K562 (cell line): Measurements from ENCODE around the gene ATP6V0A1. TPM values are rescaled to one million over a fixed set of nuclear protein-coding genes. Genes with fewer than 3 reads are reported as not detected.

Experiments used
- ATAC-seq: fragments of 200-7000 bp; cut with Tn5 transposase; 3 replicates; pipeline ENCODE4 v1.9.1; 2020; ENCODE audit warnings: moderate library complexity
- BruUV-seq: library from RNA; stranded (reverse); fragments of 400-500 nt; replicated peaks from 2 replicates; lab custom pipeline; 2021; lab: Mats Ljungman, UMichigan
- CTCF ChIA-PET: fragments of 300-600 bp; formaldehyde crosslinking; extraction: SDS; loops from one replicate; lab custom pipeline; 2021; ENCODE audit warnings: low intra/inter-chr PET ratio; lab: Yijun Ruan, JAX
- POLR2A ChIA-PET: fragments of 300-600, 350-650 bp; sonication (Branson Sonifier 250); formaldehyde crosslinking; extraction: SDS; loops from one replicate; lab custom pipeline; 2021; ENCODE audit warnings: antibody characterized with exemption, inconsistent platforms; lab: Yijun Ruan, JAX
- DNase-seq, 4 experiments: peaks; one replicate each; pipeline versions ENCODE4 v3.0.0 to v3.0.0-alpha.2; 2011 to 2018; ENCODE audit warnings: low spot score in 3 of 4, mixed read lengths in 3 of 4; ENCODE audit errors: extremely low read depth in 1 of 4
- FAIRE-seq: peaks from 2 replicates; lab custom pipeline; 2011; peaks lifted over from hg19 to GRCh38; lab: Jason Lieb, UNC
- H2AFZ ChIP-seq: 2 replicates; pipeline ENCODE4 v1.6.0; 2011; ENCODE audit warnings: low read depth, low read length, control low read depth, inconsistent platforms
- H3K27ac ChIP-seq: fragments of 200-600 bp; 3 replicates; pipeline ENCODE4 v1.8.0; 2011; ENCODE audit warnings: low read depth, mild to moderate bottlenecking, control low read depth, inconsistent platforms, low read length, moderate library complexity, mixed read lengths; ENCODE audit errors: extremely low read depth
- H3K27me3 ChIP-seq, 2 experiments: fragments of 300-600 bp in 1 of 2; 2 replicates in 1 of 2; 3 replicates in 1 of 2; pipeline versions ENCODE4 v1.6.0 to v1.8.0; 2011; ENCODE audit warnings: inconsistent platforms in 2 of 2, low read length in 2 of 2, mild to moderate bottlenecking in 1 of 2, mixed read lengths in 1 of 2, moderate library complexity in 1 of 2; ENCODE audit not compliant: control insufficient read depth in 2 of 2, insufficient read depth in 2 of 2
- H3K36me3 ChIP-seq: fragments of 300-600 bp; 3 replicates; pipeline ENCODE4 v1.8.0; 2011; ENCODE audit warnings: mild to moderate bottlenecking, low read length, inconsistent platforms; ENCODE audit not compliant: control insufficient read depth, insufficient read depth
- H3K4me1 ChIP-seq, 2 experiments: fragments of 200-600 bp in 1 of 2; replicated peaks in 1 of 2; 2 replicates in 1 of 2; 3 replicates in 1 of 2; pipeline versions ENCODE4 v1.5.1 to v1.8.0; 2011; ENCODE audit warnings: inconsistent platforms in 2 of 2, low read length in 2 of 2, mild to moderate bottlenecking in 1 of 2, mixed read lengths in 1 of 2, moderate library complexity in 1 of 2; ENCODE audit not compliant: control insufficient read depth in 2 of 2, insufficient read depth in 2 of 2
- H3K4me2 ChIP-seq: 2 replicates; pipeline ENCODE4 v1.6.1; 2011; ENCODE audit warnings: low read length, control low read depth, inconsistent platforms, mixed read lengths; ENCODE audit not compliant: insufficient read depth
- H3K4me3 ChIP-seq: fragments of 200-600 bp; sonication (generic), shearing (Covaris generic); 2 replicates; pipeline ENCODE4 v1.5.1; 2016; ENCODE audit warnings: control low read depth, inconsistent platforms
- H3K79me2 ChIP-seq: fragments of 200-600 bp; 3 replicates; pipeline ENCODE4 v1.8.0; 2011; ENCODE audit warnings: low read length, inconsistent platforms; ENCODE audit not compliant: control insufficient read depth, insufficient read depth
- H3K9ac ChIP-seq, 2 experiments: 2 replicates each; pipeline versions ENCODE4 v1.6.0 to v1.6.1; 2011; ENCODE audit warnings: low read depth in 2 of 2, low read length in 2 of 2, control low read depth in 1 of 2, inconsistent platforms in 1 of 2, mild to moderate bottlenecking in 1 of 2, mixed read lengths in 1 of 2; ENCODE audit not compliant: insufficient read depth in 1 of 2
- H3K9me1 ChIP-seq: one replicate; pipeline ENCODE4 v1.6.0; 2011; ENCODE audit warnings: inconsistent platforms, mild to moderate bottlenecking, low read length, moderate library complexity; ENCODE audit not compliant: control insufficient read depth, insufficient read depth
- H3K9me3 ChIP-seq: replicated peaks from 2 replicates; pipeline ENCODE4 v1.5.1; 2011; ENCODE audit warnings: low read depth, low read length, inconsistent platforms; ENCODE audit not compliant: control insufficient read depth, insufficient read depth
- H4K20me1 ChIP-seq: replicated peaks from 2 replicates; pipeline ENCODE4 v1.6.1; 2011; ENCODE audit warnings: low read length, inconsistent platforms, mixed read lengths; ENCODE audit not compliant: control insufficient read depth, insufficient read depth
- GABPB1 ChIP-seq: sonication (generic); formaldehyde crosslinking; IDR thresholded peaks from 2 replicates; pipeline ENCODE4 v1.8.0; 2022; ENCODE audit warnings: mild to moderate bottlenecking, missing genetic modification reagents
- SREBF2 ChIP-seq: sonication (generic); formaldehyde crosslinking; IDR thresholded peaks from 2 replicates; pipeline ENCODE4 v1.4.0; 2020; ENCODE audit warnings: mild to moderate bottlenecking, missing genetic modification reagents
- TEAD1 ChIP-seq, 2 experiments: fragments of 450-650 bp in 1 of 2; sonication (generic) in 1 of 2; formaldehyde crosslinking; IDR thresholded peaks; 2 replicates each; pipeline versions ENCODE4 v1.4.0 to v1.8.0; 2020 to 2022; ENCODE audit warnings: mild to moderate bottlenecking in 2 of 2, missing genetic modification reagents in 1 of 2
- TEAD2 ChIP-seq: fragments of 450-650 bp; IDR thresholded peaks from 2 replicates; pipeline ENCODE4 v1.6.1; 2016; ENCODE audit warnings: missing genetic modification characterization, control low read depth, missing compliant biosample characterization
- U2AF1 ChIP-seq: fragments of 200-400 bp; formaldehyde crosslinking; optimal IDR thresholded peaks from 2 replicates; pipeline ENCODE3; 2017; ENCODE audit warnings: mild to moderate bottlenecking, low read depth, low read length, moderate library complexity
- ZNF121 ChIP-seq: sonication (generic); formaldehyde crosslinking; conservative IDR thresholded peaks from 2 replicates; pipeline ENCODE4 v1.8.0; 2022; ENCODE audit warnings: missing genetic modification reagents
- WGBS: fragments of 100-300 bp; shearing (Covaris generic); methylation state at CpG from one replicate; pipeline ENCODE4 v1.1.6; 2016; ENCODE audit warnings: low coverage, mixed read lengths; ENCODE audit not compliant: insufficient coverage; ENCODE audit errors: missing lambda C conversion rate; 5-methylcytosine and 5-hydroxymethylcytosine counted together
- in situ Hi-C: fragments of 300-500 bp; cut with MboI; formaldehyde crosslinking; loops from 4 replicates; pipeline ENCODE4 v1.15.0; 2018; ENCODE audit warnings: inconsistent platforms, mixed read lengths
- intact Hi-C: fragments of 100-400 bp; cut with micrococcal nuclease; formaldehyde crosslinking; loops from 2 replicates; pipeline ENCODE4 v1.14.2; 2022
- polyA plus RNA-seq, 8 experiments: library from polyadenylated mRNA; depleted of rRNA in 4 of 8; stranded (reverse) in 5 of 8; unstranded in 3 of 8; fragments of >200 nt; fragmentation: Nextera tagmentation in 2 of 8; fragmentation: Illumina TruSeq in 1 of 8; extraction: Ambion mirVana in 2 of 8; extraction: Trizol in 1 of 8; gene quantifications; 2 replicates each; pipeline versions ENCODE4 v1.2.1 to v1.2.3, GENCODE V29; 2011 to 2014; ENCODE audit warnings: inconsistent platforms in 1 of 8, missing spikeins in 1 of 8
- total RNA-seq, 7 experiments: library from RNA; depleted of rRNA in 6 of 7; stranded (reverse); fragments of >200 nt in 6 of 7; fragmentation: Illumina TruSeq in 2 of 7; extraction: Trizol in 2 of 7; gene quantifications; 2 replicates each; pipeline versions ENCODE4 v1.2.1 to v1.2.3, GENCODE V29; 2011 to 2021; ENCODE audit warnings: low replicate concordance in 1 of 7
- TF ChIP-seq, protein P1 (sequence below): fragments of 200-800 bp; sonication (Bioruptor generic); IDR thresholded peaks from 2 replicates; pipeline ENCODE4 v1.6.1; 2016; ENCODE audit warnings: missing genetic modification characterization, missing compliant biosample characterization
- TF ChIP-seq, protein P2 (sequence below): fragments of 450-650 bp; IDR thresholded peaks from 2 replicates; pipeline ENCODE4 v1.6.1; 2017; ENCODE audit warnings: antibody characterized with exemption

The ATP6V0A1 gene
- total and polyA plus RNA-seq, 9 of the 15 experiments (the other 6 are each of a cell fraction or from before 2014, with no cell fraction given) = 11.8 to 158 (median 75.5) TPM

DNA sequence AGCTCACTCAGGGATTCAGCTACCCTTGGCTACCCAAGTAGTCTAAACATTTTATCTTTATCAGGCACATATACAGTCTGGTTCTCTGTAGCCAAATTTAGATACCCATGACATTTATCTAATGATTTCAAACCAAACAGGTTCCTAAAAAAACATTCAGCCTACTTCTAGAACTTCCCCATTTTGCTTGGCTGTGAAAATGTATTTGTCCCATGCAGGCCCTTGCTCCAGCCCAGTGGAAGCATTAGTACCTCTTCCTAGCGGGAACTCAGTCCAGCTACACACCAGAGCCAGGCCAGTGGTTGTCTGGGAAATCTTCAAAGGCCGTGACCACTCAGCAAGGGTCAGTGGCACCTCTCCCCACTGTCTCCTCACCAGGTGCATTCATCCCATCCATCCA, 51.2 kb downstream of the ATP6V0A1 start:
- Histone ChIP-seq H3K4me2 (no peak overlapping the region), H3K9me3 (no peaks in the 10 kb centered on the region), H3K27me3 (no peaks in the 10 kb centered on the region), H2AFZ (no peak overlapping the region), H3K36me3 (peaks cover 91% of the 10 kb centered on the region), H3K4me3 (no peak overlapping the region), H3K27ac (no peak overlapping the region), H4K20me1 (no peaks in the 10 kb centered on the region; the same call in 1 of the 2 replicates), H3K9me1 (no peaks in the 10 kb centered on the region), H3K9ac (0 out of 4 replicates have a peak overlapping the region, but pooled peaks of 1 of the 2 experiments have one; percentile 26), H3K79me2 (no peaks in the 10 kb centered on the region), H3K4me1 (peaks cover 0 to 5% of the 10 kb centered on the region in 2 experiments; a peak in 2 of 5 replicates)
- 85% methylated on average over 2 of the region's 2 CpGs for WGBS
- no peak for TF ChIP-seq TEAD1 (CRISPR knock-in tag; IDR thresholded peaks at IDR 0.05)
- no peak for TF ChIP-seq U2AF1
- TF ChIP-seq SREBF2 (CRISPR knock-in tag) = no peak
- TF ChIP-seq, protein P1, sequence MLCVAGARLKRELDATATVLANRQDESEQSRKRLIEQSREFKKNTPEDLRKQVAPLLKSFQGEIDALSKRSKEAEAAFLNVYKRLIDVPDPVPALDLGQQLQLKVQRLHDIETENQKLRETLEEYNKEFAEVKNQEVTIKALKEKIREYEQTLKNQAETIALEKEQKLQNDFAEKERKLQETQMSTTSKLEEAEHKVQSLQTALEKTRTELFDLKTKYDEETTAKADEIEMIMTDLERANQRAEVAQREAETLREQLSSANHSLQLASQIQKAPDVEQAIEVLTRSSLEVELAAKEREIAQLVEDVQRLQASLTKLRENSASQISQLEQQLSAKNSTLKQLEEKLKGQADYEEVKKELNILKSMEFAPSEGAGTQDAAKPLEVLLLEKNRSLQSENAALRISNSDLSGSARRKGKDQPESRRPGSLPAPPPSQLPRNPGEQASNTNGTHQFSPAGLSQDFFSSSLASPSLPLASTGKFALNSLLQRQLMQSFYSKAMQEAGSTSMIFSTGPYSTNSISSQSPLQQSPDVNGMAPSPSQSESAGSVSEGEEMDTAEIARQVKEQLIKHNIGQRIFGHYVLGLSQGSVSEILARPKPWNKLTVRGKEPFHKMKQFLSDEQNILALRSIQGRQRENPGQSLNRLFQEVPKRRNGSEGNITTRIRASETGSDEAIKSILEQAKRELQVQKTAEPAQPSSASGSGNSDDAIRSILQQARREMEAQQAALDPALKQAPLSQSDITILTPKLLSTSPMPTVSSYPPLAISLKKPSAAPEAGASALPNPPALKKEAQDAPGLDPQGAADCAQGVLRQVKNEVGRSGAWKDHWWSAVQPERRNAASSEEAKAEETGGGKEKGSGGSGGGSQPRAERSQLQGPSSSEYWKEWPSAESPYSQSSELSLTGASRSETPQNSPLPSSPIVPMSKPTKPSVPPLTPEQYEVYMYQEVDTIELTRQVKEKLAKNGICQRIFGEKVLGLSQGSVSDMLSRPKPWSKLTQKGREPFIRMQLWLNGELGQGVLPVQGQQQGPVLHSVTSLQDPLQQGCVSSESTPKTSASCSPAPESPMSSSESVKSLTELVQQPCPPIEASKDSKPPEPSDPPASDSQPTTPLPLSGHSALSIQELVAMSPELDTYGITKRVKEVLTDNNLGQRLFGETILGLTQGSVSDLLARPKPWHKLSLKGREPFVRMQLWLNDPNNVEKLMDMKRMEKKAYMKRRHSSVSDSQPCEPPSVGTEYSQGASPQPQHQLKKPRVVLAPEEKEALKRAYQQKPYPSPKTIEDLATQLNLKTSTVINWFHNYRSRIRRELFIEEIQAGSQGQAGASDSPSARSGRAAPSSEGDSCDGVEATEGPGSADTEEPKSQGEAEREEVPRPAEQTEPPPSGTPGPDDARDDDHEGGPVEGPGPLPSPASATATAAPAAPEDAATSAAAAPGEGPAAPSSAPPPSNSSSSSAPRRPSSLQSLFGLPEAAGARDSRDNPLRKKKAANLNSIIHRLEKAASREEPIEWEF (CRISPR knock-in tag) = no peak
- no peak for TF ChIP-seq TEAD2 (tag)
- TF ChIP-seq GABPB1 (CRISPR knock-in tag) = no peak
- TF ChIP-seq, protein P2, sequence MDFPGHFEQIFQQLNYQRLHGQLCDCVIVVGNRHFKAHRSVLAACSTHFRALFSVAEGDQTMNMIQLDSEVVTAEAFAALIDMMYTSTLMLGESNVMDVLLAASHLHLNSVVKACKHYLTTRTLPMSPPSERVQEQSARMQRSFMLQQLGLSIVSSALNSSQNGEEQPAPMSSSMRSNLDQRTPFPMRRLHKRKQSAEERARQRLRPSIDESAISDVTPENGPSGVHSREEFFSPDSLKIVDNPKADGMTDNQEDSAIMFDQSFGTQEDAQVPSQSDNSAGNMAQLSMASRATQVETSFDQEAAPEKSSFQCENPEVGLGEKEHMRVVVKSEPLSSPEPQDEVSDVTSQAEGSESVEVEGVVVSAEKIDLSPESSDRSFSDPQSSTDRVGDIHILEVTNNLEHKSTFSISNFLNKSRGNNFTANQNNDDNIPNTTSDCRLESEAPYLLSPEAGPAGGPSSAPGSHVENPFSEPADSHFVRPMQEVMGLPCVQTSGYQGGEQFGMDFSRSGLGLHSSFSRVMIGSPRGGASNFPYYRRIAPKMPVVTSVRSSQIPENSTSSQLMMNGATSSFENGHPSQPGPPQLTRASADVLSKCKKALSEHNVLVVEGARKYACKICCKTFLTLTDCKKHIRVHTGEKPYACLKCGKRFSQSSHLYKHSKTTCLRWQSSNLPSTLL = no peak
- TF ChIP-seq ZNF121 = no peak
- POLR2A ChIA-PET = interaction anchor here (0.6 to 2.9 kb wide), 2 partner anchors 16 to 53 kb away, joined by 4 to 9 read pairs; no protein-coding TSS in a partner anchor
- ATAC-seq (no peak), DNase-seq (no peak), FAIRE-seq (no peak)
- no TSS peak for BruUV-seq
- CTCF ChIA-PET = no interaction called here
- in situ Hi-C loops = no loop called here
- intact Hi-C loops = no loop called here
